ENCODE measurements around the gene CTSS.
"Not testable (repeated sequence)": the region's sequence is repeated elsewhere in the genome, so short reads cannot be mapped to it uniquely, and the experiment has no call there.

DNA sequence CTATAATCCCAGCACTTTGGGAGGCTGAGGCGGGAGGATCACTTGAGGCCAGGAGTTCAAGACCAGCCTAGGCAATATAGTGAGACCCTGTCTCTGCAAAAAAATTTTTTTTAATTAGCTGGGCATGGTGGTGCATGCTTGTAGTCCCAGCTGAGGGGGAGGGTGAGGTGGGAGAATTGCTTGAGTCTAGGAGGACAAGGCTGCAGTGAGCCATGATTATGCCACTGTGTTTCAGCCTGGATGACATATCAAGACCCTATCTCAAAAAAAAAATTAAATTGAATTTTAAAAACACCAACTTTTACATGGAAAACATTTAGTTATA is 361 bp upstream of the CTSS start:
- TF ChIP-seq, protein P1, sequence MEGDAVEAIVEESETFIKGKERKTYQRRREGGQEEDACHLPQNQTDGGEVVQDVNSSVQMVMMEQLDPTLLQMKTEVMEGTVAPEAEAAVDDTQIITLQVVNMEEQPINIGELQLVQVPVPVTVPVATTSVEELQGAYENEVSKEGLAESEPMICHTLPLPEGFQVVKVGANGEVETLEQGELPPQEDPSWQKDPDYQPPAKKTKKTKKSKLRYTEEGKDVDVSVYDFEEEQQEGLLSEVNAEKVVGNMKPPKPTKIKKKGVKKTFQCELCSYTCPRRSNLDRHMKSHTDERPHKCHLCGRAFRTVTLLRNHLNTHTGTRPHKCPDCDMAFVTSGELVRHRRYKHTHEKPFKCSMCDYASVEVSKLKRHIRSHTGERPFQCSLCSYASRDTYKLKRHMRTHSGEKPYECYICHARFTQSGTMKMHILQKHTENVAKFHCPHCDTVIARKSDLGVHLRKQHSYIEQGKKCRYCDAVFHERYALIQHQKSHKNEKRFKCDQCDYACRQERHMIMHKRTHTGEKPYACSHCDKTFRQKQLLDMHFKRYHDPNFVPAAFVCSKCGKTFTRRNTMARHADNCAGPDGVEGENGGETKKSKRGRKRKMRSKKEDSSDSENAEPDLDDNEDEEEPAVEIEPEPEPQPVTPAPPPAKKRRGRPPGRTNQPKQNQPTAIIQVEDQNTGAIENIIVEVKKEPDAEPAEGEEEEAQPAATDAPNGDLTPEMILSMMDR (IDR thresholded peaks at IDR 0.05) = not testable (repeated sequence)
- TF ChIP-seq POLR2AphosphoS5 (IDR thresholded peaks at IDR 0.05) = not testable (repeated sequence)
- peak; percentile 17 for TF ChIP-seq POLR2A (IDR thresholded peaks at IDR 0.05)
